ENCODE results near the gene TBX6.

Gene TBX6

GRCh38 chr16:30076276-30076791, 15.4 kb downstream of the TBX6 start:
- TF ChIP-seq CTCF (IDR thresholded peaks at IDR 0.05; ENCODE audit: extremely low read depth, insufficient read depth, missing control alignments): no peak
- in situ Hi-C loops (cut with MboI; ENCODE audit: low pct_unique_long_range_greater_than_20kb, low sequenced_read_pairs, unreplicated experiment): no loop called here
- DNase-seq (ENCODE audit: low spot score): no peak

- DNase-seq (ENCODE audit: low spot score): peak; percentile 96
- TF ChIP-seq CTCF (IDR thresholded peaks at IDR 0.05; ENCODE audit: extremely low read depth, insufficient read depth, missing control alignments): no peak
- in situ Hi-C loops (cut with MboI; ENCODE audit: low pct_unique_long_range_greater_than_20kb, low sequenced_read_pairs, unreplicated experiment): no loop called here
Observed at GRCh38 chr16:30075503-30076275, 16.0 kb downstream of the TBX6 start, which contains the start of gene PPP4C. TSS of gene PPP4C (plus strand) at chr16:30075994. CDS start at chr16:30076378, 384 bp downstream.

- no peak for DNase-seq (ENCODE audit: low spot score)
- in situ Hi-C loops (cut with MboI; ENCODE audit: low pct_unique_long_range_greater_than_20kb, low sequenced_read_pairs, unreplicated experiment): no loop called here
- TF ChIP-seq CTCF (IDR thresholded peaks at IDR 0.05; ENCODE audit: extremely low read depth, insufficient read depth, missing control alignments): no peak
Observed at GRCh38 chr16:30070490-30070889, 21.2 kb downstream of the TBX6 start.

- DNase-seq (ENCODE audit: low spot score): no peak
- in situ Hi-C loops (cut with MboI; ENCODE audit: low pct_unique_long_range_greater_than_20kb, low sequenced_read_pairs, unreplicated experiment): no loop called here
- TF ChIP-seq CTCF (IDR thresholded peaks at IDR 0.05; ENCODE audit: extremely low read depth, insufficient read depth, missing control alignments): no peak
Observed at GRCh38 chr16:30069611-30070462, 21.9 kb downstream of the TBX6 start.

GRCh38 chr16:30068750-30069610, 22.7 kb downstream of the TBX6 start:
- no peak for DNase-seq (ENCODE audit: low spot score)
- TF ChIP-seq CTCF (IDR thresholded peaks at IDR 0.05; ENCODE audit: extremely low read depth, insufficient read depth, missing control alignments): peak; percentile 22
- in situ Hi-C loops (cut with MboI; ENCODE audit: low pct_unique_long_range_greater_than_20kb, low sequenced_read_pairs, unreplicated experiment): no loop called here

- DNase-seq (ENCODE audit: low spot score): no peak
- in situ Hi-C loops (cut with MboI; ENCODE audit: low pct_unique_long_range_greater_than_20kb, low sequenced_read_pairs, unreplicated experiment): no loop called here
- no peak for TF ChIP-seq CTCF (IDR thresholded peaks at IDR 0.05; ENCODE audit: extremely low read depth, insufficient read depth, missing control alignments)
Observed at GRCh38 chr16:30068333-30068732, 23.4 kb downstream of the TBX6 start.

All from GM13977 (cell line).